IMR-90 (cell line): ENCODE results near the gene WDCP. TPM values are rescaled to one million over a fixed set of nuclear protein-coding genes. Genes with fewer than 3 reads are reported as not detected.

Experiments
- ATAC-seq: fragments of 200-7000 bp; cut with Tn5 transposase; 2 replicates; pipeline ENCODE4 v1.9.1; 2020; ENCODE audit warnings: low read depth, mild to moderate bottlenecking, moderate library complexity
- BruUV-seq: library from RNA; stranded (reverse); fragments of 400-500 nt; replicated peaks from 2 replicates; lab custom pipeline; 2021; lab: Mats Ljungman, UMichigan
- CTCF ChIA-PET: fragments of 300-600 bp; formaldehyde crosslinking; extraction: SDS; loops from one replicate; lab custom pipeline; 2021; ENCODE audit warnings: antibody characterized with exemption; lab: Yijun Ruan, JAX
- POLR2A ChIA-PET: fragments of 300-600 bp; sonication (Branson Sonifier 250); formaldehyde crosslinking; loops from one replicate; lab custom pipeline; 2022; ENCODE audit warnings: antibody characterized with exemption; ENCODE audit not compliant: unreplicated experiment; lab: Charles Lee
- DNase-seq: peaks from one replicate; pipeline ENCODE4 v3.0.0; 2013
- H2AFZ ChIP-seq: replicated peaks from 2 replicates; pipeline ENCODE3; 2013; ENCODE audit warnings: low read length, mild to moderate bottlenecking; ENCODE audit not compliant: poor library complexity
- H2AK5ac ChIP-seq: 2 replicates; pipeline ENCODE4 v1.6.1; 2013; ENCODE audit warnings: low read depth, low read length, inconsistent platforms
- H2AK9ac ChIP-seq: replicated peaks from 2 replicates; pipeline ENCODE3; 2013; ENCODE audit warnings: mild to moderate bottlenecking, low read depth, low read length, moderate library complexity; ENCODE audit not compliant: poor library complexity
- H2BK120ac ChIP-seq: 2 replicates; pipeline ENCODE4 v1.6.1; 2013; ENCODE audit warnings: low read depth, low read length, inconsistent platforms
- H2BK15ac ChIP-seq: 3 replicates; pipeline ENCODE4 v1.6.1; 2013; ENCODE audit warnings: low read depth, low read length, inconsistent platforms
- H2BK20ac ChIP-seq: 2 replicates; pipeline ENCODE4 v1.6.1; 2013; ENCODE audit warnings: low read depth, mild to moderate bottlenecking, inconsistent platforms, low read length, moderate library complexity
- H2BK5ac ChIP-seq: 2 replicates; pipeline ENCODE4 v1.6.1; 2013; ENCODE audit warnings: mild to moderate bottlenecking, low read depth, low read length, inconsistent platforms; ENCODE audit not compliant: poor library complexity, severe bottlenecking
- H3K14ac ChIP-seq: replicated peaks from 2 replicates; pipeline ENCODE4 v1.6.1; 2013; ENCODE audit warnings: low read depth, low read length, inconsistent platforms
- H3K18ac ChIP-seq: 2 replicates; pipeline ENCODE4 v1.6.1; 2013; ENCODE audit warnings: low read depth, low read length, control low read depth
- H3K23ac ChIP-seq: 2 replicates; pipeline ENCODE4 v1.6.1; 2013; ENCODE audit warnings: low read depth, low read length, inconsistent platforms
- H3K27ac ChIP-seq: 2 replicates; pipeline ENCODE4 v1.5.1; 2013; ENCODE audit warnings: mild to moderate bottlenecking, control low read depth, low read length; ENCODE audit not compliant: insufficient read depth
- H3K27me3 ChIP-seq: 2 replicates; pipeline ENCODE4 v1.6.1; 2013; ENCODE audit warnings: low read length; ENCODE audit not compliant: control insufficient read depth, insufficient read depth
- H3K36me3 ChIP-seq: 2 replicates; pipeline ENCODE4 v1.6.1; 2013; ENCODE audit warnings: low read length, mixed read lengths; ENCODE audit not compliant: control insufficient read depth, insufficient read depth
- H3K4ac ChIP-seq: 2 replicates; pipeline ENCODE4 v1.6.1; 2013; ENCODE audit warnings: low read depth, low read length, inconsistent platforms
- H3K4me1 ChIP-seq: 2 replicates; pipeline ENCODE4 v1.6.1; 2013; ENCODE audit warnings: low read length, mixed read lengths; ENCODE audit not compliant: control insufficient read depth, insufficient read depth
- H3K4me2 ChIP-seq: 2 replicates; pipeline ENCODE4 v1.6.1; 2013; ENCODE audit warnings: low read depth, mild to moderate bottlenecking, control low read depth, low read length, moderate library complexity
- H3K4me3 ChIP-seq: 2 replicates; pipeline ENCODE4 v1.5.1; 2013; ENCODE audit warnings: low read depth, mild to moderate bottlenecking, control low read depth, low read length, moderate library complexity; ENCODE audit not compliant: insufficient read depth
- H3K56ac ChIP-seq: 2 replicates; pipeline ENCODE4 v1.6.1; 2013; ENCODE audit warnings: low read length, inconsistent platforms; ENCODE audit not compliant: insufficient read depth; ENCODE audit errors: extremely low read depth
- H3K79me1 ChIP-seq, 2 experiments: 2 replicates each; pipeline ENCODE4 v1.6.1; 2013; ENCODE audit warnings: low read length in 2 of 2, inconsistent platforms in 1 of 2, low read depth in 1 of 2
- H3K9ac ChIP-seq: 2 replicates; pipeline ENCODE4 v1.6.1; 2013; ENCODE audit warnings: low read depth, low read length, control low read depth
- H3K9me1 ChIP-seq: 2 replicates; pipeline ENCODE4 v1.6.1; 2013; ENCODE audit warnings: low read length, inconsistent platforms; ENCODE audit not compliant: insufficient read depth
- H3K9me3 ChIP-seq: 2 replicates; pipeline ENCODE4 v1.6.1; 2013; ENCODE audit warnings: low read length; ENCODE audit not compliant: control insufficient read depth, insufficient read depth
- H4K20me1 ChIP-seq: 2 replicates; pipeline ENCODE4 v1.6.1; 2013; ENCODE audit warnings: low read length, inconsistent platforms; ENCODE audit not compliant: insufficient read depth
- H4K5ac ChIP-seq: 2 replicates; pipeline ENCODE4 v1.6.1; 2013; ENCODE audit warnings: mild to moderate bottlenecking, low read depth, low read length, control low read depth
- H4K8ac ChIP-seq, 2 experiments: 2 replicates each; pipeline ENCODE4 v1.6.1; 2013; ENCODE audit warnings: low read depth in 2 of 2, low read length in 2 of 2, control low read depth in 1 of 2, inconsistent platforms in 1 of 2
- H4K91ac ChIP-seq: 2 replicates; pipeline ENCODE4 v1.6.1; 2013; ENCODE audit warnings: low read depth, low read length, inconsistent platforms; ENCODE audit not compliant: insufficient read depth
- BHLHE40 ChIP-seq: fragments of 150-350 bp; IDR thresholded peaks from 2 replicates; pipeline ENCODE4 v1.6.1; 2016; ENCODE audit warnings: mild to moderate bottlenecking, low read depth, low read length
- CEBPB ChIP-seq: IDR thresholded peaks from 2 replicates; pipeline ENCODE4 v1.6.1; 2012; ENCODE audit warnings: low read depth, low read length, improper control_type of control experiment
- FOS ChIP-seq: fragments of 150-350 bp; IDR thresholded peaks from 2 replicates; pipeline ENCODE4 v1.6.1; 2016; ENCODE audit warnings: low read depth, low read length
- MAFK ChIP-seq: IDR thresholded peaks from 2 replicates; pipeline ENCODE4 v1.6.1; 2012; ENCODE audit warnings: low read depth, low read length, improper control_type of control experiment
- MAZ ChIP-seq: IDR thresholded peaks from 2 replicates; pipeline ENCODE4 v1.6.1; 2012; ENCODE audit warnings: low read depth, mild to moderate bottlenecking, low read length, improper control_type of control experiment, moderate library complexity, borderline replicate concordance
- MXI1 ChIP-seq: IDR thresholded peaks from 2 replicates; pipeline ENCODE4 v1.6.1; 2012; ENCODE audit warnings: low read depth, mild to moderate bottlenecking, low read length, moderate library complexity, borderline replicate concordance
- NFE2L2 ChIP-seq: fragments of 150-350 bp; IDR thresholded peaks from 2 replicates; pipeline ENCODE4 v1.6.1; 2016; ENCODE audit warnings: low read depth, mild to moderate bottlenecking, low read length
- RAD21 ChIP-seq: IDR thresholded peaks from 2 replicates; pipeline ENCODE4 v1.6.1; 2012; ENCODE audit warnings: low read length, improper control_type of control experiment
- RCOR1 ChIP-seq: IDR thresholded peaks from 2 replicates; pipeline ENCODE4 v1.6.1; 2012; ENCODE audit warnings: mild to moderate bottlenecking, low read length, improper control_type of control experiment; ENCODE audit not compliant: insufficient replicate concordance
- RFX5 ChIP-seq: IDR thresholded peaks from 2 replicates; pipeline ENCODE4 v1.8.0; 2012; ENCODE audit warnings: low read depth, mild to moderate bottlenecking, low read length, moderate library complexity
- SMC3 ChIP-seq: fragments of 150-350 bp; IDR thresholded peaks from 2 replicates; pipeline ENCODE4 v1.6.1; 2016; ENCODE audit warnings: low read depth, mild to moderate bottlenecking, antibody characterized with exemption, low read length, moderate library complexity
- WGBS, 2 experiments: methylation state at CpG; one replicate each; pipeline versions ENCODE4 v1.1.5 to v1.1.7; 2013; ENCODE audit warnings: missing lambda C conversion rate in 2 of 2; ENCODE audit not compliant: insufficient read length in 1 of 2; ENCODE audit errors: extremely low coverage in 2 of 2; 5-methylcytosine and 5-hydroxymethylcytosine counted together
- dilution Hi-C: fragments of 300-500 bp; cut with HindIII; formaldehyde crosslinking; loops from one replicate; pipeline ENCODE4 v1.14.3; 2018; ENCODE audit warnings: low sequenced_read_pairs; ENCODE audit not compliant: unreplicated experiment
- in situ Hi-C: fragments of 300-500 bp; cut with MboI; formaldehyde crosslinking; loops from 3 replicates; pipeline ENCODE4 v1.14.3; 2019; ENCODE audit warnings: low sequenced_read_pairs, inconsistent platforms, mixed read lengths
- intact Hi-C: fragments of 100-400 bp; cut with micrococcal nuclease; formaldehyde crosslinking; loops from 2 replicates; pipeline ENCODE4 v1.10.0; 2022
- polyA plus RNA-seq, 3 experiments: library from polyadenylated mRNA; depleted of rRNA; stranded (reverse); fragments of >200 nt; gene quantifications; 2 replicates each; pipeline ENCODE4 v1.2.3, GENCODE V29; 2012; ENCODE audit warnings: low replicate concordance in 1 of 3
- total RNA-seq: library from RNA; depleted of rRNA; stranded (reverse); fragments of >200 nt; gene quantifications from 2 replicates; pipeline ENCODE4 v1.2.3, GENCODE V29; 2012
- TF ChIP-seq, protein P1 (sequence below): fragments of 150-350 bp; IDR thresholded peaks from 2 replicates; pipeline ENCODE4 v1.6.1; 2016; ENCODE audit warnings: low read depth, mild to moderate bottlenecking, low read length, moderate library complexity, borderline replicate concordance
- TF ChIP-seq, protein P2 (sequence below): fragments of 150-350 bp; IDR thresholded peaks from 2 replicates; pipeline ENCODE4 v1.6.1; 2017; ENCODE audit warnings: mild to moderate bottlenecking, antibody characterized with exemption, low read length, low read depth
- TF ChIP-seq, protein P3 (sequence below): conservative IDR thresholded peaks from 2 replicates; pipeline ENCODE4 v1.5.1; 2012; ENCODE audit warnings: mild to moderate bottlenecking, low read depth, low read length, improper control_type of control experiment

Gene WDCP
- total and polyA plus RNA-seq, 2 of the 4 experiments (the other 2 are of a cell fraction), result 6.8 to 18.6 TPM

DNA sequence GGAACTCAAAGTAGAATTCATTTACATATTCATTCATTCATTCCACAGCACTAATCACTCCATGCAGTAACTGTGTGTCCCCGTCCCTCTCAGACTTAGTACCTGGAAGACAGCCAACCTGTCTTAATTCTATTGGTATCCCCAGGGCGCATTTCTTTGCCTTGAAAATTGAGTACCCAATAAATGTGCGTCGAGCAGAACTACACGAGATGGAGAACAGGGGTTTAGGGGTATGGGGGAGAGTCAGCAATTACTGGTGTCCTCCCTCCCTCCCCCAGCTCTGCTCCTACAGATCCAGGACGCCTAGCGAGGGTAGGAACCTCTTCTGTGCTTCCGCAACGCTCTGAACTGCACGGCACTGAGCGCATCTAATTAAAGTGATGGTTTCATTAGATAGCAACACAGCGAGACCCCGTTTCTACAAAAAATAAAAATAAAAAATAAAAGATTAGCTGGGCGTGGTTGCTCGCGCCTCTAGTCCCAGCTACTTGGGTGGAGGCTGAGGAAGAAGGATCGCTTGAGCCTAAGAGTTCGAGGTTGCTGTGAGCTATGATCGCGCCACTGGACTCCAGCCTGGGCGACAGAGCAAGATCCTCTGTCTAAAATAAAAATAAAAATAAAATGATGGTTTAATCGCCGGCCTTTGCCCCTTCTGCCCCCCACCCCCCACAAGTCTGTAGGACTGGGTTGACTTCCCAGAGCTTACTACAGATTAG is 1.7 kb upstream of the WDCP start:
- H3K9me1 ChIP-seq, result peaks cover 8% of the 10 kb centered on the region
- peak overlapping the region; percentile 54; the same call in 1 of the 2 replicates for H3K18ac ChIP-seq
- no peaks in the 10 kb centered on the region for H3K27me3 ChIP-seq
- no peaks in the 10 kb centered on the region for H3K9me3 ChIP-seq
- peak overlapping the region; percentile 29 for H3K23ac ChIP-seq
- peak overlapping the region; percentile 69 for H2AK5ac ChIP-seq
- peaks cover 8 to 16% of the 10 kb centered on the region in 2 experiments; a peak in 3 of 4 replicates for H3K79me1 ChIP-seq
- no peaks in the 10 kb centered on the region for H3K4me1 ChIP-seq
- H3K27ac ChIP-seq, result no peak overlapping the region
- no peaks in the 10 kb centered on the region for H4K20me1 ChIP-seq
- peak overlapping the region; percentile 52; the same call in 1 of the 2 replicates for H3K14ac ChIP-seq
- ATAC-seq, result no peak
- in situ Hi-C loops (no loop called here), dilution Hi-C loops (no loop called here), intact Hi-C loops (loop anchor here (10.0 kb wide), 1 partner anchor 104 kb away; the partner anchor contains the start of gene UBXN2A)
- no peak for DNase-seq
- BruUV-seq, result no TSS peak
- peak overlapping the region; percentile 84 for H3K4me3 ChIP-seq
- no peaks in the 10 kb centered on the region for H3K36me3 ChIP-seq
- no peak overlapping the region for H2BK5ac ChIP-seq
- no peak overlapping the region for H2BK15ac ChIP-seq
- peak overlapping the region; percentile 95 for H2AFZ ChIP-seq
- H2BK20ac ChIP-seq, result no peak overlapping the region
- 0 out of 2 replicates have a peak overlapping the region, but pooled peaks have one; percentile 34 for H4K91ac ChIP-seq
- no peak overlapping the region for H2BK120ac ChIP-seq
- POLR2A ChIA-PET, result no interaction called here
- H3K56ac ChIP-seq, result no peak overlapping the region
- CTCF ChIA-PET, result interaction anchor here (0.6 kb wide), 2 partner anchors 70 to 1216 kb away, joined by 3 read pairs; no protein-coding TSS in a partner anchor
- H4K5ac ChIP-seq, result peak overlapping the region; percentile 57; the same call in 1 of the 2 replicates
- no CpG with 5 or more reads among the region's 23 CpGs for WGBS, 2 experiments
- H2AK9ac ChIP-seq, result peak overlapping the region; percentile 74
- H3K4ac ChIP-seq, result peak overlapping the region; percentile 56
- peak overlapping the region; percentile 72 to 92; a peak in 3 of 4 replicates for H4K8ac ChIP-seq
- H3K4me2 ChIP-seq, result peak overlapping the region; percentile 99
- H3K9ac ChIP-seq, result peak overlapping the region; percentile 53; the same call in 1 of the 2 replicates
- TF ChIP-seq RAD21, result no peak
- no peak for TF ChIP-seq FOS
- TF ChIP-seq MXI1, result no peak
- TF ChIP-seq RCOR1, result no peak
- no peak for TF ChIP-seq BHLHE40
- TF ChIP-seq NFE2L2, result no peak
- no peak for TF ChIP-seq MAFK
- no peak for TF ChIP-seq CEBPB
- TF ChIP-seq MAZ, result no peak
- TF ChIP-seq, protein P1, sequence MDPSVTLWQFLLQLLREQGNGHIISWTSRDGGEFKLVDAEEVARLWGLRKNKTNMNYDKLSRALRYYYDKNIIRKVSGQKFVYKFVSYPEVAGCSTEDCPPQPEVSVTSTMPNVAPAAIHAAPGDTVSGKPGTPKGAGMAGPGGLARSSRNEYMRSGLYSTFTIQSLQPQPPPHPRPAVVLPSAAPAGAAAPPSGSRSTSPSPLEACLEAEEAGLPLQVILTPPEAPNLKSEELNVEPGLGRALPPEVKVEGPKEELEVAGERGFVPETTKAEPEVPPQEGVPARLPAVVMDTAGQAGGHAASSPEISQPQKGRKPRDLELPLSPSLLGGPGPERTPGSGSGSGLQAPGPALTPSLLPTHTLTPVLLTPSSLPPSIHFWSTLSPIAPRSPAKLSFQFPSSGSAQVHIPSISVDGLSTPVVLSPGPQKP, result no peak
- TF ChIP-seq, protein P2, sequence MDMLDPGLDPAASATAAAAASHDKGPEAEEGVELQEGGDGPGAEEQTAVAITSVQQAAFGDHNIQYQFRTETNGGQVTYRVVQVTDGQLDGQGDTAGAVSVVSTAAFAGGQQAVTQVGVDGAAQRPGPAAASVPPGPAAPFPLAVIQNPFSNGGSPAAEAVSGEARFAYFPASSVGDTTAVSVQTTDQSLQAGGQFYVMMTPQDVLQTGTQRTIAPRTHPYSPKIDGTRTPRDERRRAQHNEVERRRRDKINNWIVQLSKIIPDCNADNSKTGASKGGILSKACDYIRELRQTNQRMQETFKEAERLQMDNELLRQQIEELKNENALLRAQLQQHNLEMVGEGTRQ, result no peak
- TF ChIP-seq SMC3, result no peak
- TF ChIP-seq, protein P3, sequence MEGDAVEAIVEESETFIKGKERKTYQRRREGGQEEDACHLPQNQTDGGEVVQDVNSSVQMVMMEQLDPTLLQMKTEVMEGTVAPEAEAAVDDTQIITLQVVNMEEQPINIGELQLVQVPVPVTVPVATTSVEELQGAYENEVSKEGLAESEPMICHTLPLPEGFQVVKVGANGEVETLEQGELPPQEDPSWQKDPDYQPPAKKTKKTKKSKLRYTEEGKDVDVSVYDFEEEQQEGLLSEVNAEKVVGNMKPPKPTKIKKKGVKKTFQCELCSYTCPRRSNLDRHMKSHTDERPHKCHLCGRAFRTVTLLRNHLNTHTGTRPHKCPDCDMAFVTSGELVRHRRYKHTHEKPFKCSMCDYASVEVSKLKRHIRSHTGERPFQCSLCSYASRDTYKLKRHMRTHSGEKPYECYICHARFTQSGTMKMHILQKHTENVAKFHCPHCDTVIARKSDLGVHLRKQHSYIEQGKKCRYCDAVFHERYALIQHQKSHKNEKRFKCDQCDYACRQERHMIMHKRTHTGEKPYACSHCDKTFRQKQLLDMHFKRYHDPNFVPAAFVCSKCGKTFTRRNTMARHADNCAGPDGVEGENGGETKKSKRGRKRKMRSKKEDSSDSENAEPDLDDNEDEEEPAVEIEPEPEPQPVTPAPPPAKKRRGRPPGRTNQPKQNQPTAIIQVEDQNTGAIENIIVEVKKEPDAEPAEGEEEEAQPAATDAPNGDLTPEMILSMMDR, result no peak
- no peak for TF ChIP-seq RFX5
